ENCODE results near the gene LCAT.

Gene LCAT

GRCh38 chr16:67968400-67969253 lies 24.7 kb upstream of the LCAT start, which contains the start of gene SLC12A4:
SLC12A4 (minus strand) TSS chr16:67968637; CDS start chr16:67968553, 84 bp downstream.
- peak; percentile 66 for DNase-seq (ENCODE audit: low read depth)

- no peak for DNase-seq (ENCODE audit: low read depth)
Observed at GRCh38 chr16:67967958-67968399, 24.1 kb upstream of the LCAT start.

- DNase-seq (ENCODE audit: low read depth), result no peak
Observed at GRCh38 chr16:67967183-67967957, 23.4 kb upstream of the LCAT start.

GRCh38 chr16:67966549-67967182 lies 22.7 kb upstream of the LCAT start:
- no peak for DNase-seq (ENCODE audit: low read depth)

GRCh38 chr16:67965668-67966548 lies 22.0 kb upstream of the LCAT start:
- no peak for DNase-seq (ENCODE audit: low read depth)

- no peak for DNase-seq (ENCODE audit: low read depth)
Observed at GRCh38 chr16:67964477-67965131, 20.7 kb upstream of the LCAT start.

- DNase-seq (ENCODE audit: low read depth), result no peak
Observed at GRCh38 chr16:67963662-67964321, 19.9 kb upstream of the LCAT start.

GRCh38 chr16:67963292-67963661 lies 19.4 kb upstream of the LCAT start:
- DNase-seq (ENCODE audit: low read depth), result no peak

GRCh38 chr16:67962135-67962534 lies 18.2 kb upstream of the LCAT start:
- DNase-seq (ENCODE audit: low read depth), result no peak

- no peak for DNase-seq (ENCODE audit: low read depth)
Observed at GRCh38 chr16:67961551-67961957, 17.6 kb upstream of the LCAT start.

GRCh38 chr16:67959536-67960329 lies 15.8 kb upstream of the LCAT start:
- DNase-seq (ENCODE audit: low read depth), result no peak

- no peak for DNase-seq (ENCODE audit: low read depth)
Observed at GRCh38 chr16:67957622-67958021, 13.7 kb upstream of the LCAT start.

- DNase-seq (ENCODE audit: low read depth), result no peak
Observed at GRCh38 chr16:67954421-67955196, 10.7 kb upstream of the LCAT start.

GRCh38 chr16:67953641-67954375 lies 9.9 kb upstream of the LCAT start:
- DNase-seq (ENCODE audit: low read depth), result no peak

- no peak for DNase-seq (ENCODE audit: low read depth)
Observed at GRCh38 chr16:67951485-67951884, 7.6 kb upstream of the LCAT start.

GRCh38 chr16:67950335-67950843 lies 6.5 kb upstream of the LCAT start:
- no peak for DNase-seq (ENCODE audit: low read depth)

GRCh38 chr16:67949645-67950044 lies 5.7 kb upstream of the LCAT start:
- DNase-seq (ENCODE audit: low read depth), result no peak

GRCh38 chr16:67948015-67948414 lies 4.1 kb upstream of the LCAT start:
- DNase-seq (ENCODE audit: low read depth), result no peak
